ENCODE data around the gene CDH4. TPM values are rescaled to one million over a fixed set of nuclear protein-coding genes. Genes with fewer than 3 reads are reported as not detected.

Gene CDH4
- total and polyA plus RNA-seq, 4 experiments from 2014 or later, result 0.39 to 1.1 (median 0.41) TPM; not detected in 1

- peaks cover 0 to 3% of the 10 kb centered on the region in 2 donors for H3K27me3 Mint-ChIP-seq
- ChIA-PET CTCF (ENCODE audit: partially characterized antibody) (no interaction called here), POLR2A (ENCODE audit: partially characterized antibody) (no interaction called here)
- DNase-seq, result no peak
- Histone ChIP-seq H3K9me3 (ENCODE audit: control insufficient read depth in 1 of 2, low read length in 2 of 2) (no peaks in the 10 kb centered on the region), H3K36me3 (ENCODE audit: insufficient read depth, low read length) (no peaks in the 10 kb centered on the region), H3K27ac (ENCODE audit: low read depth, low read length) (no peak overlapping the region), H3K27me3 (ENCODE audit: insufficient read depth, low read length) (no peaks in the 10 kb centered on the region), H3K4me1 (ENCODE audit: insufficient read depth, low read length) (no peaks in the 10 kb centered on the region), H3K4me3 (ENCODE audit: low read length in 2 of 2) (no peak overlapping the region)
- no peak overlapping the region for H3K4me3 Mint-ChIP-seq
- no peak overlapping the region for H3K27ac Mint-ChIP-seq
- no peaks in the 10 kb centered on the region for H3K4me1 Mint-ChIP-seq
- intact Hi-C loops (cut with micrococcal nuclease), result no loop called here
- H3K36me3 Mint-ChIP-seq, result no peaks in the 10 kb centered on the region
- H3K9me3 Mint-ChIP-seq, result no peaks in the 10 kb centered on the region
Measured at GRCh38 chr20:61583356-61583755, 331.3 kb downstream of the CDH4 start.

- H3K36me3 ChIP-seq (ENCODE audit: insufficient read depth, low read length), result no peaks in the 10 kb centered on the region
- no peaks in the 10 kb centered on the region for H3K27me3 ChIP-seq (ENCODE audit: insufficient read depth, low read length)
- H3K4me3 ChIP-seq (ENCODE audit: low read length in 2 of 2), result no peak overlapping the region
- intact Hi-C loops (cut with micrococcal nuclease), result no loop called here
- no peak overlapping the region for H3K27ac ChIP-seq (ENCODE audit: low read depth, low read length)
- Mint-ChIP-seq H3K9me3 (no peaks in the 10 kb centered on the region), H3K36me3 (no peaks in the 10 kb centered on the region), H3K4me1 (no peaks in the 10 kb centered on the region), H3K4me3 (no peak overlapping the region), H3K27ac (no peak overlapping the region), H3K27me3 (no peaks in the 10 kb centered on the region)
- CTCF ChIA-PET (ENCODE audit: partially characterized antibody), result no interaction called here
- no peak for DNase-seq
- H3K9me3 ChIP-seq (ENCODE audit: control insufficient read depth in 1 of 2, low read length in 2 of 2), result no peaks in the 10 kb centered on the region
- H3K4me1 ChIP-seq (ENCODE audit: insufficient read depth, low read length), result no peaks in the 10 kb centered on the region
- POLR2A ChIA-PET (ENCODE audit: partially characterized antibody), result no interaction called here
Measured at GRCh38 chr20:61584851-61585250, 332.8 kb downstream of the CDH4 start.

- intact Hi-C loops (cut with micrococcal nuclease), result no loop called here
- POLR2A ChIA-PET (ENCODE audit: partially characterized antibody), result no interaction called here
- Histone ChIP-seq H3K36me3 (ENCODE audit: insufficient read depth, low read length) (no peaks in the 10 kb centered on the region), H3K4me1 (ENCODE audit: insufficient read depth, low read length) (no peaks in the 10 kb centered on the region), H3K9me3 (ENCODE audit: control insufficient read depth in 1 of 2, low read length in 2 of 2) (no peaks in the 10 kb centered on the region), H3K27ac (ENCODE audit: low read depth, low read length) (no peak overlapping the region), H3K27me3 (ENCODE audit: insufficient read depth, low read length) (no peaks in the 10 kb centered on the region), H3K4me3 (ENCODE audit: low read length in 2 of 2) (no peak overlapping the region)
- Mint-ChIP-seq H3K36me3 (no peaks in the 10 kb centered on the region), H3K4me3 (no peak overlapping the region), H3K9me3 (peaks cover 0 to under 1% (median 0%) of the 10 kb centered on the region in 8 donors), H3K27ac (no peak overlapping the region), H3K27me3 (no peaks in the 10 kb centered on the region), H3K4me1 (no peaks in the 10 kb centered on the region)
- no peak for DNase-seq
- CTCF ChIA-PET (ENCODE audit: partially characterized antibody), result no interaction called here
Measured at GRCh38 chr20:61585764-61586163, 333.7 kb downstream of the CDH4 start.

- intact Hi-C loops (cut with micrococcal nuclease), result no loop called here
- Mint-ChIP-seq H3K4me3 (no peak overlapping the region), H3K27me3 (peaks cover 0 to 1% of the 10 kb centered on the region in 2 donors), H3K27ac (no peak overlapping the region), H3K36me3 (no peaks in the 10 kb centered on the region), H3K4me1 (no peaks in the 10 kb centered on the region), H3K9me3 (peaks cover 0 to 9% (median 4%) of the 10 kb centered on the region in 8 donors)
- no peaks in the 10 kb centered on the region for H3K36me3 ChIP-seq (ENCODE audit: insufficient read depth, low read length)
- peaks cover 0 to 4% of the 10 kb centered on the region in 2 donors for H3K9me3 ChIP-seq (ENCODE audit: control insufficient read depth in 1 of 2, low read length in 2 of 2)
- no peak overlapping the region for H3K4me3 ChIP-seq (ENCODE audit: low read length in 2 of 2)
- CTCF ChIA-PET (ENCODE audit: partially characterized antibody), result no interaction called here
- no peak overlapping the region for H3K27ac ChIP-seq (ENCODE audit: low read depth, low read length)
- no peaks in the 10 kb centered on the region for H3K27me3 ChIP-seq (ENCODE audit: insufficient read depth, low read length)
- no peak for DNase-seq
- POLR2A ChIA-PET (ENCODE audit: partially characterized antibody), result no interaction called here
- no peaks in the 10 kb centered on the region for H3K4me1 ChIP-seq (ENCODE audit: insufficient read depth, low read length)
Measured at GRCh38 chr20:61587036-61587435, 335.0 kb downstream of the CDH4 start.

- Histone ChIP-seq H3K4me3 (ENCODE audit: low read length in 2 of 2) (no peak overlapping the region), H3K27ac (ENCODE audit: low read depth, low read length) (no peak overlapping the region), H3K36me3 (ENCODE audit: insufficient read depth, low read length) (no peaks in the 10 kb centered on the region), H3K27me3 (ENCODE audit: insufficient read depth, low read length) (no peaks in the 10 kb centered on the region), H3K4me1 (ENCODE audit: insufficient read depth, low read length) (no peaks in the 10 kb centered on the region), H3K9me3 (ENCODE audit: control insufficient read depth in 1 of 2, low read length in 2 of 2) (peaks cover 0 to 4% of the 10 kb centered on the region in 2 donors)
- no peak overlapping the region for H3K4me3 Mint-ChIP-seq
- DNase-seq, result no peak
- no peak overlapping the region for H3K27ac Mint-ChIP-seq
- H3K27me3 Mint-ChIP-seq, result peaks cover 0 to 1% of the 10 kb centered on the region in 2 donors
- intact Hi-C loops (cut with micrococcal nuclease), result no loop called here
- H3K4me1 Mint-ChIP-seq, result no peaks in the 10 kb centered on the region
- peaks cover 0 to 16% (median 9%) of the 10 kb centered on the region in 8 donors for H3K9me3 Mint-ChIP-seq
- POLR2A ChIA-PET (ENCODE audit: partially characterized antibody), result no interaction called here
- H3K36me3 Mint-ChIP-seq, result peaks cover 0 to 3% of the 10 kb centered on the region in 2 donors
- CTCF ChIA-PET (ENCODE audit: partially characterized antibody), result no interaction called here
Measured at GRCh38 chr20:61587681-61588289, 335.7 kb downstream of the CDH4 start.

- no peak for DNase-seq
- intact Hi-C loops (cut with micrococcal nuclease), result no loop called here
- Histone ChIP-seq H3K4me1 (ENCODE audit: insufficient read depth, low read length) (no peaks in the 10 kb centered on the region), H3K36me3 (ENCODE audit: insufficient read depth, low read length) (no peaks in the 10 kb centered on the region), H3K9me3 (ENCODE audit: control insufficient read depth in 1 of 2, low read length in 2 of 2) (peaks cover 0 to 4% of the 10 kb centered on the region in 2 donors), H3K27ac (ENCODE audit: low read depth, low read length) (no peak overlapping the region), H3K27me3 (ENCODE audit: insufficient read depth, low read length) (no peaks in the 10 kb centered on the region), H3K4me3 (ENCODE audit: low read length in 2 of 2) (no peak overlapping the region)
- Mint-ChIP-seq H3K27me3 (peaks cover 0 to 1% of the 10 kb centered on the region in 2 donors), H3K4me1 (no peaks in the 10 kb centered on the region), H3K9me3 (peaks cover 3 to 23% (median 13%) of the 10 kb centered on the region in 8 donors), H3K36me3 (peaks cover 0 to 3% of the 10 kb centered on the region in 2 donors), H3K4me3 (no peak overlapping the region), H3K27ac (no peak overlapping the region)
- ChIA-PET CTCF (ENCODE audit: partially characterized antibody) (no interaction called here), POLR2A (ENCODE audit: partially characterized antibody) (no interaction called here)
Measured at GRCh38 chr20:61588411-61589385, 336.6 kb downstream of the CDH4 start.

GRCh38 chr20:61590236-61590635 is 338.2 kb downstream of the CDH4 start:
- Mint-ChIP-seq H3K4me3 (no peak overlapping the region), H3K27ac (no peak overlapping the region), H3K36me3 (peaks cover 0 to 3% of the 10 kb centered on the region in 2 donors), H3K4me1 (no peaks in the 10 kb centered on the region), H3K27me3 (peaks cover 0 to 1% of the 10 kb centered on the region in 2 donors), H3K9me3 (peaks cover 3 to 25% (median 14%) of the 10 kb centered on the region in 8 donors)
- ChIA-PET POLR2A (ENCODE audit: partially characterized antibody) (no interaction called here), CTCF (ENCODE audit: partially characterized antibody) (no interaction called here)
- Histone ChIP-seq H3K9me3 (ENCODE audit: control insufficient read depth in 1 of 2, low read length in 2 of 2) (peaks cover 0 to 4% of the 10 kb centered on the region in 2 donors), H3K27ac (ENCODE audit: low read depth, low read length) (no peak overlapping the region), H3K4me3 (ENCODE audit: low read length in 2 of 2) (no peak overlapping the region), H3K4me1 (ENCODE audit: insufficient read depth, low read length) (no peaks in the 10 kb centered on the region), H3K36me3 (ENCODE audit: insufficient read depth, low read length) (no peaks in the 10 kb centered on the region), H3K27me3 (ENCODE audit: insufficient read depth, low read length) (no peaks in the 10 kb centered on the region)
- intact Hi-C loops (cut with micrococcal nuclease), result no loop called here
- DNase-seq, result no peak
